HG03095 (cell line): ENCODE measurements around the gene CKMT1B.
"Not testable (repeated sequence)": the region's sequence is repeated elsewhere in the genome, so short reads cannot be mapped to it uniquely, and the experiment has no call there.

Experiments used
- ATAC-seq: cut with Tn5 transposase; IDR thresholded peaks from one replicate; pipeline ENCODE4 v1.9.1; 2021; ENCODE audit warnings: moderate library complexity; ENCODE audit not compliant: unreplicated experiment

CKMT1B gene

DNA sequence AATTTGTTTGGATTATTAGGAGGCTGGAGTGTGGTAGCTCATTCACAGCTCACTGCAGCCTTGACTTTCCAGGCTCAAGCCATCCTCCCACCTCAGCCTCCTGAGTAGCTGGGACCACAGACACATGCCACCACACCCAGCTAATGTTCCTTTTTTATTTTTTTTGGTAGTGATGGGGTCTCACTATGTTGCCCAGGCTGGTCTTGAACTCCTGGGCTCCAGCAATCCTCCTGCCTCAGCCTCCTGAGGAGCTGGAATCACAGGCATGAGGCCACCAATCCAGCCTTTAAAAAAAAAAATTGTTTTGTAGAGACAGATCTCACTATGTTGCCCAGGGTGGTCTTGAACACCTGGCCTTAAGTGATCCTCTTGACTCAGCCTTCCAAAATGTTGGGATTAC, 33.1 kb downstream of the CKMT1B start:
- not testable (repeated sequence) for ATAC-seq

DNA sequence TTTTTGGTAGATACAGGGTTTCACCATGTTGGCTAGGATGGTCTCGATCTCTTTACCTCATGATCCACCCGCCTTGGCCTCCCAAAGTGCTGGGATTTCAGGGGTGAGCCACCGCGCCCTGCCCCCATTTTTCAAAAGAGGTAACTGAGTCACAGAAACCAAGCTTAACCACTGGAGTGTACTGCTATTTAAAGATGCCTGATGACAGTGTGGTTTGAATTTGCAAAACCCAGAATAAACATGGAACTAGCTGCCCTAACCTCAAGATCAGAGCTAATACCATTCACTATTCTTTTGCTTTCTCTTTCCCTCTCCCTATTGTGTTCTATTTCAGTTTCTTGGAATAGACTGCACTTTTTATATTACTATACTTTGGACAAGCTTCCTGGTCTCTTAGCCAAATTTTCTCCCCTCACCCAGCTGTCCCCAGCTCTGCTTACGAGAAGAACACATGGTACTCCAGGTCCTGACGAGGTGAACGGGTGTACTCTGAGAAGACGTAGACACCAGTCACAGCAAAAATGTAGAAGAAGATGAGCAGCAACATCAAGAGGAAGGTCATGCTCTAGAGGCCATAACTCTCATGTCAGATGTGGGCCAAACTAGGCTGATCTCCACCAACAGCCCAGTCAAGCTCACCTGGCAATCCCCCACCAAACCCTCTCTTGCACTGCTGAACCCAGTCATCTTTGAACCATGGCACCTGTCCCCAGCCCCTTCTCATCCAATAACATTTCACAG, 44.8 kb downstream of the CKMT1B start:
- not testable (repeated sequence) for ATAC-seq
